A549 treated with ZK216348 at 1 μM for 4 hours (cell line): ENCODE measurements around the gene CDKN2AIP. TPM values are rescaled to one million over a fixed set of nuclear protein-coding genes. Genes with fewer than 3 reads are reported as not detected.

Experiments used
- total RNA-seq: library from RNA; stranded (reverse); fragments of 200-300 nt; extraction: Qiagen RNA extraction; gene quantifications from 5 replicates; pipeline ENCODE4 v1.2.3, GENCODE V29; 2022; ENCODE audit warnings: low read depth

The CDKN2AIP gene
- total RNA-seq: 8.9 to 12.1 TPM (median 9.6 TPM) in 5 replicates

DNA sequence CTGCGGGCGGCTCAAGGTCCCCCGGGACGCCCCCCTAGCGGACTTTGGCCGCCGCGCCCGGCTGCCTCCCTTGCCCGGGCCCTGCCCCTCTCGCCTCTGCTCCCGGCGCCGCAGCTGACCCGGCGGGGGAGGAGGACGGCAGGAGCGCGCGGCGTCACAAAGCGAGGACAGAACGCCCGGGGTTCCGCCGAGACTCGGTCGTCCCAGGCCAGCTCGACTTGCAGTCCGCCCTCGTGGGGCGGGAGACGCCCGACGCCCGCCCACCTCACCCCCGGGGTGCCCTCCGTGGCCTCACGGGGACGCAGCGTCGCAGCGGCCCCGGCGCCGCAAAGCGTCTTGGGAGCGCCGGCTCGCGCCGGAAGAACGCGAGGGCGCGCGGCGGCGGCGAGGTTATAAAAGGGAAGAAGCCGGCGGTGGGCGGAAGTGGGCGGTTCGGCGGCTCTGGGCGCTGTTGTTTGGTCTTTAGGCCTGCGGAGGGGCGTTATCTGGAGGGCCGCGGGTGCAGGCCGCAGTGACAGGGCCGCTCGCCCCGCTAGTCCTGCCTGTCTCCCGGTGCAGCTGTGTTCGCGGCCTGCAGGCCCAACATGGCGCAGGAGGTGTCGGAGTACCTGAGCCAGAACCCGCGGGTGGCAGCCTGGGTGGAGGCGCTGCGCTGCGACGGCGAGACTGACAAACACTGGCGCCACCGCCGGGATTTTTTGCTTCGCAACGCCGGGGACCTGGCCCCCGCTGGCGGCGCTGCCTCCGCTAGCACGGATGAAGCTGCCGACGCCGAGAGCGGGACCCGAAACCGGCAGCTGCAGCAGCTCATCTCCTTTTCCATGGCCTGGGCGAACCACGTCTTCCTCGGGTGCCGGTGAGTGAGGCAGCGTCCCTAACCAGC lies at the start of gene CDKN2AIP:
Gene CDKN2AIP (plus strand): TSS at position 423 of the 883 bp plus-strand sequence. CDS start 162 bp downstream, at position 585.

Other genes starting within 250 kb of the CDKN2AIP start
- gene CLDN22, start 124.4 kb upstream of the CDKN2AIP start, total RNA-seq: not detected in 5 replicates
- not detected in 5 replicates for gene CLDN24, start 122.2 kb upstream of the CDKN2AIP start, total RNA-seq
- gene ING2, start 60.4 kb downstream of the CDKN2AIP start, total RNA-seq: 9.5 to 11.8 TPM (median 11.6 TPM) in 5 replicates
- gene RWDD4, start 214.5 kb downstream of the CDKN2AIP start, total RNA-seq: 17.9 to 23.0 TPM (median 19.8 TPM) in 5 replicates
- gene TRAPPC11, start 214.7 kb downstream of the CDKN2AIP start, total RNA-seq: 8.1 to 11.7 TPM (median 10.2 TPM) in 5 replicates